Dermis microvascular lymphatic vessel endothelial cell (primary cell): ENCODE data around the gene UGT1A1. TPM values are rescaled to one million over a fixed set of nuclear protein-coding genes. Genes with fewer than 3 reads are reported as not detected.

Source experiments
- DNase-seq, 2 donors: peaks; one replicate each; pipeline versions ENCODE4 v3.0.0 to v3.0.0-alpha.2; 2010; ENCODE audit warnings: low read depth in 2 of 2
- total RNA-seq: library from RNA; depleted of rRNA; stranded (reverse); fragments of >200 nt; gene quantifications from 2 replicates; pipeline ENCODE4 v1.2.1, GENCODE V29; 2014

Gene UGT1A1
- total RNA-seq, 1 donor from 2014 or later: not detected

- no peak for DNase-seq
Measured at GRCh38 chr2:233816771-233817170, 56.7 kb downstream of the UGT1A1 start.

GRCh38 chr2:233817361-233817911 is 57.4 kb downstream of the UGT1A1 start:
- DNase-seq: no peak

- DNase-seq: no peak
Measured at GRCh38 chr2:233817995-233818638, 58.0 kb downstream of the UGT1A1 start.

- DNase-seq: no peak
Measured at GRCh38 chr2:233818639-233819621, 58.9 kb downstream of the UGT1A1 start.

- DNase-seq: no peak
Measured at GRCh38 chr2:233819884-233820773, 60.1 kb downstream of the UGT1A1 start.

GRCh38 chr2:233820774-233821105 is 60.7 kb downstream of the UGT1A1 start:
- no peak for DNase-seq

GRCh38 chr2:233821196-233821595 is 61.1 kb downstream of the UGT1A1 start:
- no peak for DNase-seq

GRCh38 chr2:233821709-233822100 is 61.6 kb downstream of the UGT1A1 start:
- DNase-seq: no peak

- no peak for DNase-seq
Measured at GRCh38 chr2:233822101-233822771, 62.2 kb downstream of the UGT1A1 start.

Other genes starting within 250 kb of the UGT1A1 start
- 19.0 and 19.8 TPM in 2 replicates for gene USP40, start 193.5 kb upstream of the UGT1A1 start, total RNA-seq
- gene UGT1A8, start 142.6 kb upstream of the UGT1A1 start, total RNA-seq: not detected in 2 replicates
- not detected in 2 replicates for gene UGT1A10, start 123.8 kb upstream of the UGT1A1 start, total RNA-seq
- not detected in 2 replicates for gene UGT1A9, start 88.4 kb upstream of the UGT1A1 start, total RNA-seq
- not detected in 2 replicates for gene UGT1A7, start 78.4 kb upstream of the UGT1A1 start, total RNA-seq
- gene UGT1A6, start 67.4 kb upstream of the UGT1A1 start, total RNA-seq: not detected in 2 replicates
- gene UGT1A5, start 47.4 kb upstream of the UGT1A1 start, total RNA-seq: not detected in 2 replicates
- not detected in 2 replicates for gene UGT1A4, start 41.5 kb upstream of the UGT1A1 start, total RNA-seq
- gene UGT1A3, start 31.2 kb upstream of the UGT1A1 start, total RNA-seq: not detected in 2 replicates
- not detected in 2 replicates for gene MROH2A, start 18.1 kb downstream of the UGT1A1 start, total RNA-seq
- 3.3 and 9.5 TPM in 2 replicates for gene HJURP, start 94.3 kb downstream of the UGT1A1 start, total RNA-seq
- gene TRPM8, start 157.1 kb downstream of the UGT1A1 start, total RNA-seq: not detected in 2 replicates